ENCODE results near the gene NINL. TPM values are rescaled to one million over a fixed set of nuclear protein-coding genes. Genes with fewer than 3 reads are reported as not detected.
A peak's percentile ranks its signal among the peaks of the same experiment; 100 is the strongest.

The NINL gene
- total and polyA plus RNA-seq, 2 of the 4 experiments (the other 2 are of a cell fraction), result 3.0 to 10.4 TPM

DNA sequence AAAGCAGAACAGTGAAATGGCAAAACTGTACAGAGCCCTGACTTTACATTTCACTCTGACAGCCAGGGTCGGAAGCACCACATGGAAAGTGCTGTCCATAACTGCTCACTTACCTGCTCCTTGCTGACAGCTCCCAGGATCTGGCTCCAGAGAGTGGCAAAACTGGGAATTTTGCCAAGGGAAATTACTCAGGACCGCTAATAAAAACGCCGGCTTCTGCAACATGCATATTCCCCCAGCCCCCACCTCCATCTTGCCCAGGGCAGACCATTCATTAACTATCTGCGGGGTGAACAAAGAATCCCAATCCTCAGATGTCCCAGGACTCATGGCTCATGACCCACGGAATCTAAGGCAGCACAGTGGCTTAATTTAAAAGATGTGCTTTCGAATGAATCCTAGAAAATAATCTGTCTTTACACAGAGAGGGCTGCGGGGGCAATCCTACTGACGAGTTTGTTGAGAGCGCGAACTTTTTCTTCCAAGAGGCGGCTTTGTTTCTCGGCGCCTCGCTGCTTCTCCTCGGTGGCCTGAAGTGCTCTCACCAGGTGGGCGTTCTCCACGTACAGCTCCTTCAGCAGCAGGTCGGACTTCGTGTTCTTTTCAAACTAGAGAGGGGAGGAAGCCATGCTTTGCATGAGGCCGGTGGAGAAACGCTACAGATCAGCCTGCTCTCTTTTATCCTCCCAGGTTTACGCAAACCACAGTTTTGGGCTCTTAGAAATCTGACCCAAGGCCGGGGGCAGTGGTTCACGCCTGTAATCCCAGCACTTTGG, 132.1 kb downstream of the NINL start:
- no peak overlapping the region for H3K27ac ChIP-seq (ENCODE audit: insufficient read depth, low read length)
- in situ Hi-C loops (cut with MboI; ENCODE audit: low sequenced_read_pairs) (no loop called here), intact Hi-C loops (cut with micrococcal nuclease) (no loop called here), dilution Hi-C loops (cut with HindIII; ENCODE audit: low sequenced_read_pairs, unreplicated experiment) (no loop called here)
- no peaks in the 10 kb centered on the region for H3K79me1 ChIP-seq (ENCODE audit: low read depth in 1 of 2, low read length in 2 of 2)
- no peaks in the 10 kb centered on the region for H3K4me1 ChIP-seq (ENCODE audit: control insufficient read depth, insufficient read depth, low read length)
- TF ChIP-seq, protein P1, sequence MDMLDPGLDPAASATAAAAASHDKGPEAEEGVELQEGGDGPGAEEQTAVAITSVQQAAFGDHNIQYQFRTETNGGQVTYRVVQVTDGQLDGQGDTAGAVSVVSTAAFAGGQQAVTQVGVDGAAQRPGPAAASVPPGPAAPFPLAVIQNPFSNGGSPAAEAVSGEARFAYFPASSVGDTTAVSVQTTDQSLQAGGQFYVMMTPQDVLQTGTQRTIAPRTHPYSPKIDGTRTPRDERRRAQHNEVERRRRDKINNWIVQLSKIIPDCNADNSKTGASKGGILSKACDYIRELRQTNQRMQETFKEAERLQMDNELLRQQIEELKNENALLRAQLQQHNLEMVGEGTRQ (IDR thresholded peaks at IDR 0.05; ENCODE audit: low read depth, low read length), result no peak
- TF ChIP-seq RCOR1 (IDR thresholded peaks at IDR 0.05; ENCODE audit: insufficient replicate concordance, low read length) (no peak), POLR2A (IDR thresholded peaks at IDR 0.05; ENCODE audit: low read depth, low read length) (no peak), BHLHE40 (IDR thresholded peaks at IDR 0.05; ENCODE audit: low read depth, low read length) (no peak), MAFK (IDR thresholded peaks at IDR 0.05; ENCODE audit: low read depth, low read length) (no peak), RAD21 (IDR thresholded peaks at IDR 0.05; ENCODE audit: low read length) (no peak), FOS (IDR thresholded peaks at IDR 0.05; ENCODE audit: low read depth, low read length) (no peak)
- TF ChIP-seq, protein P2, sequence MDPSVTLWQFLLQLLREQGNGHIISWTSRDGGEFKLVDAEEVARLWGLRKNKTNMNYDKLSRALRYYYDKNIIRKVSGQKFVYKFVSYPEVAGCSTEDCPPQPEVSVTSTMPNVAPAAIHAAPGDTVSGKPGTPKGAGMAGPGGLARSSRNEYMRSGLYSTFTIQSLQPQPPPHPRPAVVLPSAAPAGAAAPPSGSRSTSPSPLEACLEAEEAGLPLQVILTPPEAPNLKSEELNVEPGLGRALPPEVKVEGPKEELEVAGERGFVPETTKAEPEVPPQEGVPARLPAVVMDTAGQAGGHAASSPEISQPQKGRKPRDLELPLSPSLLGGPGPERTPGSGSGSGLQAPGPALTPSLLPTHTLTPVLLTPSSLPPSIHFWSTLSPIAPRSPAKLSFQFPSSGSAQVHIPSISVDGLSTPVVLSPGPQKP (IDR thresholded peaks at IDR 0.05; ENCODE audit: borderline replicate concordance, low read depth, low read length), result no peak
- no peak overlapping the region for H2BK120ac ChIP-seq (ENCODE audit: low read depth, low read length)
- ATAC-seq (ENCODE audit: low read depth) (peak; percentile 40; the same call in 1 of the 2 replicates), DNase-seq (peak; percentile 43)
- H3K4me3 ChIP-seq (ENCODE audit: insufficient read depth, low read depth, low read length), result no peak overlapping the region
- no peak overlapping the region for H4K91ac ChIP-seq (ENCODE audit: insufficient read depth, low read depth, low read length)
- H3K9me3 ChIP-seq (ENCODE audit: control insufficient read depth, insufficient read depth, low read length), result no peaks in the 10 kb centered on the region
- H4K5ac ChIP-seq (ENCODE audit: low read depth, low read length), result no peak overlapping the region
- no peaks in the 10 kb centered on the region for H3K27me3 ChIP-seq (ENCODE audit: control insufficient read depth, insufficient read depth, low read length)
- no peak overlapping the region for H2BK15ac ChIP-seq (ENCODE audit: low read depth, low read length)
- no peak overlapping the region for H2BK20ac ChIP-seq (ENCODE audit: low read depth, low read length)
- 81% methylated on average over 12 of the region's 25 CpGs; no CpG with 5 or more reads in 1 of the 2 experiments for WGBS, 2 experiments (ENCODE audit: extremely low coverage in 2 of 2, insufficient read length in 1 of 2)
- H2AK9ac ChIP-seq (replicated peaks; ENCODE audit: low read depth, low read length, poor library complexity), result peak overlapping the region; percentile 5
- ChIA-PET CTCF (no interaction called here), POLR2A (ENCODE audit: unreplicated experiment) (no interaction called here)
- no peak overlapping the region for H2AFZ ChIP-seq (replicated peaks; ENCODE audit: low read length, poor library complexity)
- no peaks in the 10 kb centered on the region; the same call in 1 of the 2 replicates for H4K20me1 ChIP-seq (ENCODE audit: insufficient read depth, low read length)
- peaks cover 28% of the 10 kb centered on the region for H3K36me3 ChIP-seq (ENCODE audit: control insufficient read depth, insufficient read depth, low read length)
- H4K8ac ChIP-seq (ENCODE audit: low read depth in 2 of 2, low read length in 2 of 2), result no peak overlapping the region
- H3K4ac ChIP-seq (ENCODE audit: low read depth, low read length), result no peak overlapping the region
- no peak overlapping the region for H3K23ac ChIP-seq (ENCODE audit: low read depth, low read length)
- no TSS peak for BruUV-seq (replicated peaks)
- no peak overlapping the region for H3K9ac ChIP-seq (ENCODE audit: low read depth, low read length)
- no peak overlapping the region for H3K56ac ChIP-seq (ENCODE audit: extremely low read depth, insufficient read depth, low read length)
- H3K9me1 ChIP-seq (ENCODE audit: insufficient read depth, low read length), result no peaks in the 10 kb centered on the region; the same call in 1 of the 2 replicates
- H2BK5ac ChIP-seq (ENCODE audit: low read depth, low read length, poor library complexity, severe bottlenecking), result no peak overlapping the region
- no peak overlapping the region for H3K4me2 ChIP-seq (ENCODE audit: low read depth, low read length)
- no peak overlapping the region for H2AK5ac ChIP-seq (ENCODE audit: low read depth, low read length)
- no peak overlapping the region for H3K14ac ChIP-seq (replicated peaks; ENCODE audit: low read depth, low read length)
- H3K18ac ChIP-seq (ENCODE audit: low read depth, low read length), result no peak overlapping the region
